ENCODE results near the gene SERP2. TPM values are rescaled to one million over a fixed set of nuclear protein-coding genes. Genes with fewer than 3 reads are reported as not detected.

Gene SERP2
- total and polyA plus RNA-seq, 2 donors (not counting 3 experiments of a cell fraction or from before 2014, with no cell fraction given), result 0.30 TPM; not detected in 1

- Histone ChIP-seq H3K4me3 (replicated peaks in 1 of 3; ENCODE audit: insufficient read depth in 1 of 3, low read depth in 1 of 3, low read length in 3 of 3) (no peak overlapping the region), H3K4me1 (ENCODE audit: control insufficient read depth, extremely low read depth, insufficient read depth, low read length) (no peaks in the 10 kb centered on the region), H3K27ac (ENCODE audit: insufficient read depth, low read depth, low read length) (no peak overlapping the region), H3K36me3 (ENCODE audit: control insufficient read depth in 2 of 2, extremely low read depth in 1 of 2, insufficient read depth in 2 of 2, low read length in 2 of 2) (no peaks in the 10 kb centered on the region), H3K4me2 (ENCODE audit: insufficient read depth, low read length) (no peak overlapping the region), H3K27me3 (ENCODE audit: control insufficient read depth in 2 of 2, insufficient read depth in 2 of 2, low read length in 2 of 2) (no peaks in the 10 kb centered on the region), H3K79me2 (ENCODE audit: control insufficient read depth, insufficient read depth, low read length) (no peaks in the 10 kb centered on the region), H3K9ac (replicated peaks; ENCODE audit: extremely low read depth, insufficient read depth, low read length) (no peak overlapping the region), H3K9me3 (replicated peaks; ENCODE audit: control insufficient read depth, insufficient read depth, low read length) (no peaks in the 10 kb centered on the region), H2AFZ (ENCODE audit: low read depth, low read length) (no peak overlapping the region), H4K20me1 (replicated peaks; ENCODE audit: control insufficient read depth, extremely low read depth, insufficient read depth, low read length) (no peaks in the 10 kb centered on the region), H3K9me1 (replicated peaks; ENCODE audit: control insufficient read depth, extremely low read depth, insufficient read depth, low read length) (no peaks in the 10 kb centered on the region)
- FAIRE-seq (no peak), DNase-seq (ENCODE audit: low read depth, low spot score) (no peak)
- TF ChIP-seq POLR2AphosphoS5 (IDR thresholded peaks at IDR 0.05; ENCODE audit: insufficient read depth, low read depth, low read length), result no peak
- TF ChIP-seq MAX (IDR thresholded peaks at IDR 0.05; ENCODE audit: insufficient read depth, insufficient read length), result no peak
- TF ChIP-seq CTCF (IDR thresholded peaks at IDR 0.05; ENCODE audit: extremely low read depth in 1 of 2, insufficient read depth in 1 of 2, low read depth in 1 of 2, low read length in 2 of 2), result no peak
- no peak for TF ChIP-seq JUN (IDR thresholded peaks at IDR 0.05; ENCODE audit: borderline replicate concordance, insufficient read depth, insufficient read length, low read depth)
- TF ChIP-seq GATA2 (IDR thresholded peaks at IDR 0.05; ENCODE audit: insufficient read depth, insufficient read length, low read depth, low read length), result no peak
- no peak for TF ChIP-seq FOS (IDR thresholded peaks at IDR 0.05; ENCODE audit: borderline replicate concordance, insufficient read depth, low read length)
- TF ChIP-seq POLR2A (IDR thresholded peaks at IDR 0.05; ENCODE audit: low read depth, low read length), result no peak
- TF ChIP-seq EZH2 (IDR thresholded peaks at IDR 0.05; ENCODE audit: borderline replicate concordance, low read depth, low read length, severe bottlenecking), result no peak
- no peak for TF ChIP-seq MYC (IDR thresholded peaks at IDR 0.05; ENCODE audit: low read depth, low read length)
- ChIA-PET CTCF (interaction anchor here (1.1 to 1.7 kb wide), 3 partner anchors 16 to 82 kb away, joined by 3 to 5 read pairs (median 4); no protein-coding TSS in a partner anchor), POLR2A (interaction anchor here (0.8 kb wide), 1 partner anchor 84 kb away, joined by 4 read pairs; no protein-coding TSS in a partner anchor)
- BruUV-seq (replicated peaks), result no TSS peak
- dilution Hi-C loops (cut with MboI; ENCODE audit: extremely low pct_ligation_motif_present, low sequenced_read_pairs) (no loop called here), intact Hi-C loops (cut with micrococcal nuclease) (no loop called here)
These were observed 21.0 kb upstream of the SERP2 start for GRCh38 chr13:44352671-44353070.

Data from endothelial cell of umbilical vein (primary cell).